PC-3 (cell line): ENCODE results near the gene RTTN. TPM values are rescaled to one million over a fixed set of nuclear protein-coding genes. Genes with fewer than 3 reads are reported as not detected.

Experiments
- ATAC-seq: fragments of 200-7000 bp; cut with Tn5 transposase; 2 replicates; pipeline ENCODE4 v1.9.1; 2020; ENCODE audit warnings: mild to moderate bottlenecking, moderate library complexity
- BruUV-seq: library from RNA; stranded (reverse); fragments of 400-500 nt; replicated peaks from 2 replicates; lab custom pipeline; 2021; lab: Mats Ljungman, UMichigan
- CTCF ChIA-PET: fragments of 300-600 bp; sonication (Branson Sonifier 250); formaldehyde crosslinking; loops from one replicate; lab custom pipeline; 2022; ENCODE audit warnings: antibody characterized with exemption; lab: Charles Lee
- POLR2A ChIA-PET: fragments of 300-600 bp; sonication (Branson Sonifier 250); formaldehyde crosslinking; loops from one replicate; lab custom pipeline; 2022; ENCODE audit warnings: antibody characterized with exemption; ENCODE audit not compliant: unreplicated experiment; lab: Charles Lee
- DNase-seq: peaks from one replicate; pipeline ENCODE4 v3.0.0-alpha.2; 2015
- H2AFZ ChIP-seq: fragments of 300-600 bp; sonication (generic); 2 replicates; pipeline ENCODE4 v1.6.0; 2016; ENCODE audit warnings: antibody characterized with exemption, low read length
- H3F3A ChIP-seq: fragments of 300-600 bp; sonication (generic); one replicate; pipeline ENCODE4 v1.6.0; 2017; ENCODE audit warnings: antibody characterized with exemption, low read length, control low read depth, mild to moderate bottlenecking; ENCODE audit not compliant: unreplicated experiment
- H3K27ac ChIP-seq: fragments of 300-600 bp; sonication (generic); 2 replicates; pipeline ENCODE4 v1.5.1; 2016; ENCODE audit warnings: mild to moderate bottlenecking, low read length
- H3K27me3 ChIP-seq: fragments of 300-600 bp; sonication (generic); 2 replicates; pipeline ENCODE4 v1.6.1; 2016; ENCODE audit warnings: low read length, mixed read lengths
- H3K36me3 ChIP-seq: fragments of 300-600 bp; sonication (generic); 2 replicates; pipeline ENCODE4 v1.6.1; 2016; ENCODE audit warnings: low read depth, mixed run types, low read length, mixed read lengths
- H3K4me1 ChIP-seq: fragments of 300-600 bp; sonication (generic); 2 replicates; pipeline ENCODE4 v1.5.1; 2016; ENCODE audit warnings: low read length; ENCODE audit not compliant: insufficient read depth
- H3K4me2 ChIP-seq: fragments of 300-600 bp; sonication (generic); 2 replicates; pipeline ENCODE4 v1.6.0; 2016; ENCODE audit warnings: low read length
- H3K4me3 ChIP-seq: fragments of 300-600 bp; sonication (generic); 2 replicates; pipeline ENCODE4 v1.5.1; 2016; ENCODE audit warnings: mild to moderate bottlenecking, low read length, mixed read lengths
- H3K79me2 ChIP-seq: fragments of 300-600 bp; sonication (generic); 2 replicates; pipeline ENCODE4 v1.6.1; 2017; ENCODE audit warnings: low read length, mixed read lengths
- H3K9ac ChIP-seq: fragments of 300-600 bp; sonication (generic); 2 replicates; pipeline ENCODE4 v1.6.0; 2016; ENCODE audit warnings: mild to moderate bottlenecking, low read length
- H3K9me2 ChIP-seq: fragments of 300-600 bp; sonication (generic); replicated peaks from 2 replicates; pipeline ENCODE4 v1.6.1; 2016; ENCODE audit warnings: mixed run types, low read length, mixed read lengths
- H3K9me3 ChIP-seq: fragments of 300-600 bp; sonication (generic); 2 replicates; pipeline ENCODE4 v1.6.1; 2016; ENCODE audit warnings: low read length, mixed read lengths
- H4K20me1 ChIP-seq: fragments of 300-600 bp; sonication (generic); 2 replicates; pipeline ENCODE4 v1.6.1; 2016; ENCODE audit warnings: low read length, mixed read lengths
- EZH2 ChIP-seq: fragments of 300-600 bp; sonication (generic); IDR thresholded peaks from one replicate; pipeline ENCODE4 v1.6.1; 2017; ENCODE audit warnings: antibody characterized with exemption, mild to moderate bottlenecking, low read length; ENCODE audit not compliant: unreplicated experiment
- EZH2phosphoT487 ChIP-seq: fragments of 300-600 bp; sonication (generic); IDR thresholded peaks from 2 replicates; pipeline ENCODE4 v1.6.1; 2018; ENCODE audit warnings: mild to moderate bottlenecking, antibody characterized with exemption, low read length, borderline replicate concordance
- intact Hi-C: fragments of 100-400 bp; cut with micrococcal nuclease; formaldehyde crosslinking; loops from 2 replicates; pipeline ENCODE4 v1.9.0; 2023
- total RNA-seq: library from RNA; depleted of rRNA; stranded (reverse); fragments of >200 nt; gene quantifications from 2 replicates; pipeline ENCODE4 v1.2.3, GENCODE V29; 2014
- TF ChIP-seq, protein P1 (sequence below): fragments of 300-600 bp; sonication (generic); conservative IDR thresholded peaks from 2 replicates; pipeline ENCODE4 v1.5.1; 2017; ENCODE audit warnings: antibody characterized with exemption, low read depth, mild to moderate bottlenecking, low read length

Gene RTTN
- total RNA-seq, 1 experiment from 2014 or later = 24.7 TPM

DNA sequence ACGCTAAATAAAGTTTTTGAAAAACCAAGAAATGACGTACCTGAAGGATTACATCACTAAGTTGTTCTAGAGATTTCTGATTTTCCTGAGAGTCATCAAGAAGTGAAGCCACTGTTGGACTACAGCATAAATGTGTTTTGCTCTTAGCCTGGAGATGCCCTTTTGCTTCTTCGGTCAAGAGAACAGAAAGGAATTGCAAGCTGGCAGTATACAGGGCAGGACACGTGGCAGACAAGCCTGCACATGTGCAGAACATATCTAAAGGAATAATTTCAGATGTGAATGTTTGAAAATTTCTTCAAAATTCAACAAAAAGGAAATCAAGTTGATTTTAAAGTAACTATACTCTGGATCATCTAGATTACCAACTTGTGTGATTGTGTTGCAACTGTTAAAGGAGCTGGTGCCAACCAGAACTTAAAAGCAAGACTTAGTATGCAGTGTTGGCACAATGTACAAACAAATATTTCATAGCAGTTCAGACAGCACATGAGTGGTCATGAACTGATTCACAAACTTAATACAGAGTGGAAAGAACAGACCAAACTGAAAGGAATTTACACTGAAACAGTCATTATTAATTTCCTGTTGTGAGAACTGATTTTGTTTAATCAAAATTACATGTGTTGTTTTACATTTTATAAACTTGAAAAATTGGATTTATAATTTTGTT lies 157.4 kb downstream of the RTTN start:
- Histone ChIP-seq H3K4me2 (no peak overlapping the region), H2AFZ (no peak overlapping the region), H3K79me2 (no peaks in the 10 kb centered on the region), H3K9me3 (no peaks in the 10 kb centered on the region), H3K9me2 (no peaks in the 10 kb centered on the region), H3K27me3 (no peaks in the 10 kb centered on the region), H3K36me3 (peaks cover 8% of the 10 kb centered on the region; the same call in 1 of the 2 replicates), H3K4me1 (peaks cover 25% of the 10 kb centered on the region), H3F3A (no peaks in the 10 kb centered on the region), H4K20me1 (no peaks in the 10 kb centered on the region), H3K9ac (no peak overlapping the region), H3K27ac (peak overlapping the region; percentile 7; the same call in 1 of the 2 replicates), H3K4me3 (no peak overlapping the region)
- POLR2A ChIA-PET = no interaction called here
- ATAC-seq (no peak), DNase-seq (peak; percentile 38)
- TF ChIP-seq EZH2 = no peak
- no peak for TF ChIP-seq EZH2phosphoT487
- TF ChIP-seq, protein P1, sequence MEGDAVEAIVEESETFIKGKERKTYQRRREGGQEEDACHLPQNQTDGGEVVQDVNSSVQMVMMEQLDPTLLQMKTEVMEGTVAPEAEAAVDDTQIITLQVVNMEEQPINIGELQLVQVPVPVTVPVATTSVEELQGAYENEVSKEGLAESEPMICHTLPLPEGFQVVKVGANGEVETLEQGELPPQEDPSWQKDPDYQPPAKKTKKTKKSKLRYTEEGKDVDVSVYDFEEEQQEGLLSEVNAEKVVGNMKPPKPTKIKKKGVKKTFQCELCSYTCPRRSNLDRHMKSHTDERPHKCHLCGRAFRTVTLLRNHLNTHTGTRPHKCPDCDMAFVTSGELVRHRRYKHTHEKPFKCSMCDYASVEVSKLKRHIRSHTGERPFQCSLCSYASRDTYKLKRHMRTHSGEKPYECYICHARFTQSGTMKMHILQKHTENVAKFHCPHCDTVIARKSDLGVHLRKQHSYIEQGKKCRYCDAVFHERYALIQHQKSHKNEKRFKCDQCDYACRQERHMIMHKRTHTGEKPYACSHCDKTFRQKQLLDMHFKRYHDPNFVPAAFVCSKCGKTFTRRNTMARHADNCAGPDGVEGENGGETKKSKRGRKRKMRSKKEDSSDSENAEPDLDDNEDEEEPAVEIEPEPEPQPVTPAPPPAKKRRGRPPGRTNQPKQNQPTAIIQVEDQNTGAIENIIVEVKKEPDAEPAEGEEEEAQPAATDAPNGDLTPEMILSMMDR = no peak
- intact Hi-C loops = no loop called here
- no TSS peak for BruUV-seq
- CTCF ChIA-PET = no interaction called here

DNA sequence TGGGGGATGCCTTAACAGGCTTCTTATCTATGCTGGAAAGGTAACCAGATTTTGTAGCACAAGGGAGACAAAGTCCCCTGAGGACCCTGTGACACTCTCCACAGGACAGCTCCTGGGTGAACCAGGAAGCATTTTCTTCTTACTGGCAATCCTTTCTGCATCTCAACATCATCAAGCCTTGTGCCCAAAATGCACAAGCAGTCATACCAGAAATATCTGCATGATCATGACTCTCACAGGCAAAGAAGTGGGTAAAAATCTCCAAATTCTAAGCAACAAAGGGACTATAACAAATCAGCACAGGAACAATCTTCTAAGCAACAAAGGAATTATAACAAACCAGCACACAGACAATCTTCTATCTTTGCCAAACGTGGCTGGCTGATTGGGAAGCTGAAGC lies 158.7 kb downstream of the RTTN start:
- Histone ChIP-seq H2AFZ (no peak overlapping the region), H4K20me1 (no peaks in the 10 kb centered on the region), H3K9me2 (no peaks in the 10 kb centered on the region), H3K27ac (no peak overlapping the region), H3K4me3 (no peak overlapping the region), H3K4me1 (peaks cover 25% of the 10 kb centered on the region), H3K4me2 (no peak overlapping the region), H3K9me3 (no peaks in the 10 kb centered on the region), H3K79me2 (no peaks in the 10 kb centered on the region), H3F3A (no peaks in the 10 kb centered on the region), H3K27me3 (no peaks in the 10 kb centered on the region), H3K36me3 (peaks cover 8% of the 10 kb centered on the region; the same call in 1 of the 2 replicates), H3K9ac (no peak overlapping the region)
- intact Hi-C loops = no loop called here
- TF ChIP-seq EZH2phosphoT487 = no peak
- TF ChIP-seq EZH2 = no peak
- TF ChIP-seq, protein P1 = no peak
- ATAC-seq = no peak
- no peak for DNase-seq
- CTCF ChIA-PET = no interaction called here
- POLR2A ChIA-PET = no interaction called here
- BruUV-seq = no TSS peak

DNA sequence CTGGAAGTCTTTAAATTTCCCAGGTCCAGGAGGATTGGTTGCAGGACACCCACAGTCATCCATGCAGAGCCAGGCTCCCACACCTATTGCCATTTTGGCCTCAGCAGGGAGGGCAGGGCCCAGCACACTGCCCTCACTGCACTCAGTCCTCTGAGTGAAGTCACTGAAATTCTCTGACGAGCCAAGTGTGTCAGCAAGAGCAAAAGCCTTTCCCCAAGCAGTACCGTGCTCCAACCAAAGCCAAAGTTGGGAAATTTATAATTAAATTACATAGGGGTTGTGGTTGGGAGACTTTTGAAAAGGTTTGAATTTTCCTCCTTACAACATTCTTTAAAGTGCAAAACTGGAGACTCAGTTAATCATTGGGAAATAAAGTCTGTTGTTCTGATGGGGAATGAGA lies 159.3 kb downstream of the RTTN start:
- Histone ChIP-seq H3K79me2 (no peaks in the 10 kb centered on the region), H3K4me3 (no peak overlapping the region), H3K36me3 (peaks cover 6% of the 10 kb centered on the region; the same call in 1 of the 2 replicates), H3K9me3 (no peaks in the 10 kb centered on the region), H3K4me1 (peaks cover 25% of the 10 kb centered on the region), H3K4me2 (no peak overlapping the region), H3K9ac (no peak overlapping the region), H3K27me3 (no peaks in the 10 kb centered on the region), H3K27ac (no peak overlapping the region), H3K9me2 (no peaks in the 10 kb centered on the region), H4K20me1 (no peaks in the 10 kb centered on the region), H3F3A (no peaks in the 10 kb centered on the region), H2AFZ (no peak overlapping the region)
- intact Hi-C loops = no loop called here
- ChIA-PET POLR2A (no interaction called here), CTCF (no interaction called here)
- ATAC-seq (no peak), DNase-seq (no peak)
- no TSS peak for BruUV-seq
- TF ChIP-seq EZH2 (no peak), EZH2phosphoT487 (no peak)
- TF ChIP-seq, protein P1 = no peak
